Neural progenitor cell (in vitro differentiated cells): Measurements from ENCODE around the gene EPB41L4B.

Experiments
- CTCF ChIP-seq: fragments of 200-600 bp; sonication (generic); IDR thresholded peaks from 2 replicates; pipeline ENCODE4 v1.5.1; 2017; ENCODE audit warnings: antibody characterized with exemption, mild to moderate bottlenecking
- EZH2 ChIP-seq: fragments of 200-600 bp; sonication (generic); IDR thresholded peaks from 2 replicates; pipeline ENCODE4 v1.6.1; 2017; ENCODE audit warnings: antibody characterized with exemption, mild to moderate bottlenecking, moderate library complexity
- EZH2phosphoT487 ChIP-seq: fragments of 200-600 bp; sonication (generic); IDR thresholded peaks from 2 replicates; pipeline ENCODE4 v1.6.1; 2017; ENCODE audit warnings: antibody characterized with exemption

GRCh38 chr9:109156708-109157107, 164.2 kb downstream of the EPB41L4B start:
- TF ChIP-seq EZH2phosphoT487 (no peak), CTCF (no peak), EZH2 (no peak)
